Measurements from ENCODE around the gene RTL10.

RTL10 gene

GRCh38 chr22:19875531-19876313 is 21.0 kb upstream of the RTL10 start:
- no peak for DNase-seq

- peak; percentile 49 for DNase-seq
These were observed 20.4 kb upstream of the RTL10 start for GRCh38 chr22:19875061-19875530.

- peak; percentile 68 for DNase-seq
These were observed 19.8 kb upstream of the RTL10 start for GRCh38 chr22:19874307-19875060.

- DNase-seq = no peak
These were observed 19.3 kb upstream of the RTL10 start for GRCh38 chr22:19873960-19874306.

GRCh38 chr22:19873138-19873959 is 18.7 kb upstream of the RTL10 start:
- DNase-seq = peak; percentile 45

- peak; percentile 55 for DNase-seq
These were observed 18.1 kb upstream of the RTL10 start for GRCh38 chr22:19872779-19873137.

- DNase-seq = peak; percentile 52
These were observed 17.4 kb upstream of the RTL10 start for GRCh38 chr22:19871845-19872778.

- peak; percentile 48 for DNase-seq
These were observed 16.6 kb upstream of the RTL10 start for GRCh38 chr22:19871023-19871844.

- peak; percentile 46 for DNase-seq
These were observed 15.7 kb upstream of the RTL10 start for GRCh38 chr22:19870153-19871022.

- no peak for DNase-seq
These were observed 15.0 kb upstream of the RTL10 start for GRCh38 chr22:19869497-19870152.

GRCh38 chr22:19868773-19869471 is 14.2 kb upstream of the RTL10 start:
- DNase-seq = peak; percentile 49

- no peak for DNase-seq
These were observed 13.7 kb upstream of the RTL10 start for GRCh38 chr22:19868333-19868732.

GRCh38 chr22:19867617-19868016 is 12.9 kb upstream of the RTL10 start:
- no peak for DNase-seq

GRCh38 chr22:19866665-19867009 is 12.0 kb upstream of the RTL10 start:
- DNase-seq = no peak

- DNase-seq = no peak
These were observed 10.6 kb upstream of the RTL10 start for GRCh38 chr22:19865141-19865829.

- DNase-seq = no peak
These were observed 9.9 kb upstream of the RTL10 start for GRCh38 chr22:19864538-19865106.

- no peak for DNase-seq
These were observed 8.9 kb upstream of the RTL10 start for GRCh38 chr22:19863571-19863970.

GRCh38 chr22:19862619-19863246 is 8.1 kb upstream of the RTL10 start:
- DNase-seq = no peak
